Astrocyte of the cerebellum (primary cell): ENCODE data around the gene PTGER1.

Experiments used
- DNase-seq: peaks from one replicate; pipeline ENCODE4 v3.0.0-alpha.2; 2011; ENCODE audit warnings: low read depth
- H3K4me3 ChIP-seq: 2 replicates; pipeline ENCODE4 v1.5.1; 2011; ENCODE audit warnings: mild to moderate bottlenecking, low read depth, low read length, moderate library complexity
- in situ Hi-C: cut with HindIII; loops from 2 replicates; pipeline ENCODE4 v1.10.0; 2017; ENCODE audit warnings: low sequenced_read_pairs
- TF ChIP-seq, protein P1 (sequence below): IDR thresholded peaks from 2 replicates; pipeline ENCODE4 v1.5.1; 2012; ENCODE audit warnings: low read length, low read depth, moderate library complexity, mild to moderate bottlenecking; ENCODE audit errors: missing control alignments

Gene PTGER1

DNA sequence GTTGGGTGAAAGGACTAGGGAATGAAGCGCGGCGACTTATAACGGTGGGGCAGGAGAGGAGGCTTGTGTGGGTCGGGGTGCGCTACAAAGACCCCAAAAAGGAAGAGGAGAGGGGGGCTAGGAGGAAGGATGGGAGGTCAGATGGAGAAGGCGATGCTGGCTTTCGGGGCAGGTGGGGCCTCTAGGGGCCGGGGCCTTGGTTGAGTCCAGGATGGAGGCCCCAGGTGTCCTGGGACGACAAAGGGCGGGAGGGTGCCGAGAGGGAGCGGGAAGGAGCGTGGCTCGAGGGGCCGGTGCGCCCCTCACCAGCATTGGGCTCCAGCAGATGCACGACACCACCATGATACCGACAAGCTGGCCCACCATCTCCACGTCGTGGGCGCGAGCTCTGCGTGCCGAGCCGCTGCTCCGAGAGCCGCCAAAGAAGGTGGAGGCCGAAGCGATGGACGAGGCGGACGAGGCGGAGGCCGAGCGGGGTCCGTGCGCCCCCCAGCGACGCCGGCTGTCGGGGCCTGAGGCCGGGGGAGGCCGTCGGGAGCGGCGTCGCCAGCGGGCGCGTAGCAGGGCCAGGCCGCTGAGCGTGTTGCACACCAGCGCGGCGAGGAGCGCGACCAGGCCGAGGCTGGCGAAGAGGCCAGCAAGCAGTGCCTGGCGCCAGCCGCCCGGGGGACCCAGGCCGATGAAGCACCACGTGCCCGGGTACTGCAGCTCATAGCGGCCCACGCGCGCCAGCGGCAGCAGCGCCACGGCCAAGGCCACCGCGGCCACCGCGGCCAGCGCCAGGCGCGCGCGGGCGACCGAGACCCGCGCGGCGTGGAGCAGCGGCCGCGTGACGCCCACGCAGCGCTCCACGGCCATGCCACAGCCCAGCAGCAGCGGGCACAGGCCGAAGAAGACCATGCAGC is 1.8 kb downstream of the PTGER1 start:
- DNase-seq = no peak
- H3K4me3 ChIP-seq = no peak overlapping the region
- in situ Hi-C loops = no loop called here
- TF ChIP-seq, protein P1, sequence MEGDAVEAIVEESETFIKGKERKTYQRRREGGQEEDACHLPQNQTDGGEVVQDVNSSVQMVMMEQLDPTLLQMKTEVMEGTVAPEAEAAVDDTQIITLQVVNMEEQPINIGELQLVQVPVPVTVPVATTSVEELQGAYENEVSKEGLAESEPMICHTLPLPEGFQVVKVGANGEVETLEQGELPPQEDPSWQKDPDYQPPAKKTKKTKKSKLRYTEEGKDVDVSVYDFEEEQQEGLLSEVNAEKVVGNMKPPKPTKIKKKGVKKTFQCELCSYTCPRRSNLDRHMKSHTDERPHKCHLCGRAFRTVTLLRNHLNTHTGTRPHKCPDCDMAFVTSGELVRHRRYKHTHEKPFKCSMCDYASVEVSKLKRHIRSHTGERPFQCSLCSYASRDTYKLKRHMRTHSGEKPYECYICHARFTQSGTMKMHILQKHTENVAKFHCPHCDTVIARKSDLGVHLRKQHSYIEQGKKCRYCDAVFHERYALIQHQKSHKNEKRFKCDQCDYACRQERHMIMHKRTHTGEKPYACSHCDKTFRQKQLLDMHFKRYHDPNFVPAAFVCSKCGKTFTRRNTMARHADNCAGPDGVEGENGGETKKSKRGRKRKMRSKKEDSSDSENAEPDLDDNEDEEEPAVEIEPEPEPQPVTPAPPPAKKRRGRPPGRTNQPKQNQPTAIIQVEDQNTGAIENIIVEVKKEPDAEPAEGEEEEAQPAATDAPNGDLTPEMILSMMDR = no peak

DNA sequence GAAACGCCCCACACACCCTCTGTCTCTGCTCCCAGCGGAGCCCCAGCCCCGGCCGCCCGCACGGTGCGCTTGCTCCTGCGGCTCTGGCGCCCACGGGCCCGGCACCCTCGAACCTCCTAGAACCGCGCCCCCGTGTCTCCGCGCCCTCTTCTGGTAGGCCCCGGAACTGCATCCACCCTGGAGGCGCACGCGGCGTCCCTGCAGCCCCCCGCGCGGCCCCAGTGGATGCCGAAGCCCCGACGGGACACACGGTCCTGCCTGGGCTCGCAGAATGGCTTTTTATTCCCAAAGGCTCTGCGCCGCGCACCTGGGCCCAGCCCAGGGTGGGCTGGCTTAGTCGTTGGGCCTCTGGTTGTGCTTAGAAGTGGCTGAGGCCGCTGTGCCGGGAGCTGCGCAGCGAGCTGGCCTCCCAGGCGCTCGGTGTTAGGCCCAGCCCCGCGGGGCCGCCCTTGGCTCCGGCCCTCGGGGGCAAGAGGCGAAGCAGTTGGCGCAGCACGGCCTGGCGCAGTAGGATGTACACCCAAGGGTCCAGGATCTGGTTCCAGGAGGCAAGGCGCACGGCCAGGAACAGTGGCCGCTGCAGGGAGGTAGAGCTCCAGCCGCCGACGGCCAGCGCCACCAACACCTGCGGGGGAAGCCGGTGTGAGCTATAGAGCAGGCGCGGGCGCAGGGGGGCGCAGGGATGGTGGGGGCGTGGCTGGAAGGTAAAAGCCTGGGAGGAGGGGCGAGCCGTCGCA is 2.8 kb downstream of the PTGER1 start:
- no peak overlapping the region for H3K4me3 ChIP-seq
- in situ Hi-C loops = no loop called here
- TF ChIP-seq, protein P1 = peak; percentile 93
- no peak for DNase-seq

DNA sequence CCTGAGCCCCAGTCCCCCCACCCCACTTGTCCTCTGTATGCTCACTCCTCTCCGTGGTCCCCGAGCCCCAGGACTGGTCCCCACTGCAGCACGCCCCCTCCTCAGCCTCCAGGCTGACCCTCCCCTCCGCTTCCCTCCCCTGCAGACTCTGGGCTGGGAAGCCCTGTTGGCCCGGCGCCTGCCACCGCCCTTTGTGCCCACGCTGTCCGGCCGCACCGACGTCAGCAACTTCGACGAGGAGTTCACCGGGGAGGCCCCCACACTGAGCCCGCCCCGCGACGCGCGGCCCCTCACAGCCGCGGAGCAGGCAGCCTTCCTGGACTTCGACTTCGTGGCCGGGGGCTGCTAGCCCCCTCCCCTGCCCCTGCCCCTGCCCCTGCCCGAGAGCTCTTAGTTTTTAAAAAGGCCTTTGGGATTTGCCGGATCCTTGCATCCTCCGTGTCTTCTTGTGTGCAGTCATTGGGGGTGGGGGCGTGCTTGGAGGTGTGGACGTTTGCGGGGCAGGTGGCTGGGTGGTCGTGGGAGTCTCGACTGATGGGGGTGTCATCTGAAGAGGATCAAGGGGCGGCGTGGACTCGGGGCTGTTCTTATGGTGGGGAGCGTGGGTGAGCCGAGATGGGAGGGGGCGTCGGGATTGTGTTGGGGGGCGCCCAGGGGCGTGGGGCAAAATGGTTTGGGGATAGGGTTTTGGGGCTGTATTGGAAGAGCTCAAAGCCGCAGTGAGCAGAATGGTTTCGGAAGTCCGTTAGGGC is 3.5 kb downstream of the PTGER1 start:
- TF ChIP-seq, protein P1 = no peak
- no peak overlapping the region for H3K4me3 ChIP-seq
- no peak for DNase-seq
- in situ Hi-C loops = no loop called here

DNA sequence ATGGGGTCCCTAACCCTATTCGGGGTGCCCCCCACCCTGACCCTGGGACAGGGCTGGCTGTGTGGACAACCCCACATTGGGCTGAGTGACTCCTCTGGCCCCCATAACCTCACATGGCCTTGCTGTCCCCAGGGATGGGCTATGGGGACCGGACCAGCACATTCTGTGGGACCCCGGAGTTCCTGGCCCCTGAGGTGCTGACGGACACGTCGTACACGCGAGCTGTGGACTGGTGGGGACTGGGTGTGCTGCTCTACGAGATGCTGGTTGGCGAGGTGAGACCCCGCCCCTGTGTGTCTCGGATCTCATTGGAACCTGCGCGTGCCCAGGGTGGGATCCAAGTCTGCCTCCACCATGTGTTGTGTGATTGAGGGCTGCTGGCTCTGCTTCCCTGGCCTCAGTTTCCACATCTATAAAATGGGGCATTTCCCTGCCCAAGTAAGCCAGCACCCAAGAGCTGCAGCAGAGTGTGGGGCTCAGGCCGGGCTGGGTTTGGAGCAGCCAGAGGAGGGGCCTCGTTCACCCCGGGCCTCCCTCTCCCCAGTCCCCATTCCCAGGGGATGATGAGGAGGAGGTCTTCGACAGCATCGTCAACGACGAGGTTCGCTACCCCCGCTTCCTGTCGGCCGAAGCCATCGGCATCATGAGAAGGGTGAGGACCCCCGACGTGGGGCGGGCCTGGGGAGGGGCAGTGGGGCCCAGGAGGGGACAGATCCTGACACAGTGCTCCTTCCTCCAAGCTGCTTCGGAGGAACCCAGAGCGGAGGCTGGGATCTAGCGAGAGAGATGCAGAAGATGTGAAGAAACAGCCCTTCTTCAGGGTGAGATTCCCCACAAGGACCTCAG is 4.9 kb downstream of the PTGER1 start:
- in situ Hi-C loops = no loop called here
- no peak for DNase-seq
- H3K4me3 ChIP-seq = no peak overlapping the region
- TF ChIP-seq, protein P1 = no peak

DNA sequence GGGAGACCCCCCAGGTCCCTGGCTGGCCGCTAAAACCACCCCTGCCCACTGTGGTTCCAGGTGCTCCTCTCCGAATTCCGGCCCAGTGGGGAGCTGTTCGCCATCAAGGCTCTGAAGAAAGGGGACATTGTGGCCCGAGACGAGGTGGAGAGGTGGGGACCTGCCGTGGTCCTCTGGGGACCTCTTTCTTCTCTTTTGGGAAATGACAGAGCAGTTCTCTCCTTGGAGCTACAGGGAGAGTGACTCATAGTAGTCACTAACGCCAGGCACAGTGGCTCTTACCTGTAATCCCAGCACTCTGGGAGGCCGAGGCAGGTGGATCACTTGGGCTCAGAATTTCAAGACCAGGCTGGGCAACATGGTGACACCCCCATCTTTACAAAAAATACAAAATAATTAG is 7.3 kb downstream of the PTGER1 start:
- in situ Hi-C loops = no loop called here
- no peak overlapping the region for H3K4me3 ChIP-seq
- TF ChIP-seq, protein P1 = no peak
- DNase-seq = no peak
